ENCODE data around the gene NRXN3.

DNA sequence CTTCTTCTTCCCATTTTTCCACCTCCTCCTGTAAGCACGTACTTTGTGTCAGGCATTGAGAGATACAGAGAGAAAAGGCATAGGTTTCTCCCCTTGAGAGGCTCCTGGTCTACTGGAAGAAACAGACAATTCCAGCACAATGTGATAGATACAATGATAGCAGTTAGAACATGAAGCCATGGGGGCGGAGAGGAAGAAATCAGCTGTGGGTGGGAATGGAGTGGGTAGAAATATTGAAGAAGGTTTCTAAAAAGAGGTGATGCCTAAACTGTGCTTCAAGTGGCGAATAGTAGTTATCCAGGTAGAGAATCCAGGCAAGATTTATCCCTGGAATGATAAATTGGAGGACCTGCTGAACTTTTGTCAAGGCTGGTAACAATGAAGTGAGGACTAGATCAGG, 528.8 kb downstream of the NRXN3 start:
- TF ChIP-seq POLR2A (IDR thresholded peaks at IDR 0.05; ENCODE audit: insufficient read depth in 1 of 2, low read depth in 2 of 2, low read length in 2 of 2), result no peak
- TF ChIP-seq, protein P1, sequence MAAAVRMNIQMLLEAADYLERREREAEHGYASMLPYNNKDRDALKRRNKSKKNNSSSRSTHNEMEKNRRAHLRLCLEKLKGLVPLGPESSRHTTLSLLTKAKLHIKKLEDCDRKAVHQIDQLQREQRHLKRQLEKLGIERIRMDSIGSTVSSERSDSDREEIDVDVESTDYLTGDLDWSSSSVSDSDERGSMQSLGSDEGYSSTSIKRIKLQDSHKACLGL (CRISPR knock-in tag; IDR thresholded peaks at IDR 0.05), result no peak
- TF ChIP-seq, protein P2, sequence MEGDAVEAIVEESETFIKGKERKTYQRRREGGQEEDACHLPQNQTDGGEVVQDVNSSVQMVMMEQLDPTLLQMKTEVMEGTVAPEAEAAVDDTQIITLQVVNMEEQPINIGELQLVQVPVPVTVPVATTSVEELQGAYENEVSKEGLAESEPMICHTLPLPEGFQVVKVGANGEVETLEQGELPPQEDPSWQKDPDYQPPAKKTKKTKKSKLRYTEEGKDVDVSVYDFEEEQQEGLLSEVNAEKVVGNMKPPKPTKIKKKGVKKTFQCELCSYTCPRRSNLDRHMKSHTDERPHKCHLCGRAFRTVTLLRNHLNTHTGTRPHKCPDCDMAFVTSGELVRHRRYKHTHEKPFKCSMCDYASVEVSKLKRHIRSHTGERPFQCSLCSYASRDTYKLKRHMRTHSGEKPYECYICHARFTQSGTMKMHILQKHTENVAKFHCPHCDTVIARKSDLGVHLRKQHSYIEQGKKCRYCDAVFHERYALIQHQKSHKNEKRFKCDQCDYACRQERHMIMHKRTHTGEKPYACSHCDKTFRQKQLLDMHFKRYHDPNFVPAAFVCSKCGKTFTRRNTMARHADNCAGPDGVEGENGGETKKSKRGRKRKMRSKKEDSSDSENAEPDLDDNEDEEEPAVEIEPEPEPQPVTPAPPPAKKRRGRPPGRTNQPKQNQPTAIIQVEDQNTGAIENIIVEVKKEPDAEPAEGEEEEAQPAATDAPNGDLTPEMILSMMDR (CRISPR knock-in tag; IDR thresholded peaks at IDR 0.05), result no peak
- TF ChIP-seq ESRRA (CRISPR knock-in tag; IDR thresholded peaks at IDR 0.05; ENCODE audit: low read depth), result no peak
- no peak for TF ChIP-seq EP300 (IDR thresholded peaks at IDR 0.05; ENCODE audit: low read depth in 2 of 2, low read length in 2 of 2)
- no peak for TF ChIP-seq EP300 (CRISPR knock-in tag; IDR thresholded peaks at IDR 0.05; ENCODE audit: borderline replicate concordance)
- TF ChIP-seq CEBPB (IDR thresholded peaks at IDR 0.05; ENCODE audit: borderline replicate concordance, low read depth, low read length), result no peak
- TF ChIP-seq AGO2 (optimal IDR thresholded peaks at IDR 0.05; ENCODE audit: low read depth, low read length), result no peak
- TF ChIP-seq MZF1 (CRISPR knock-in tag; IDR thresholded peaks at IDR 0.05; ENCODE audit: borderline replicate concordance), result no peak
- TF ChIP-seq, protein P3, sequence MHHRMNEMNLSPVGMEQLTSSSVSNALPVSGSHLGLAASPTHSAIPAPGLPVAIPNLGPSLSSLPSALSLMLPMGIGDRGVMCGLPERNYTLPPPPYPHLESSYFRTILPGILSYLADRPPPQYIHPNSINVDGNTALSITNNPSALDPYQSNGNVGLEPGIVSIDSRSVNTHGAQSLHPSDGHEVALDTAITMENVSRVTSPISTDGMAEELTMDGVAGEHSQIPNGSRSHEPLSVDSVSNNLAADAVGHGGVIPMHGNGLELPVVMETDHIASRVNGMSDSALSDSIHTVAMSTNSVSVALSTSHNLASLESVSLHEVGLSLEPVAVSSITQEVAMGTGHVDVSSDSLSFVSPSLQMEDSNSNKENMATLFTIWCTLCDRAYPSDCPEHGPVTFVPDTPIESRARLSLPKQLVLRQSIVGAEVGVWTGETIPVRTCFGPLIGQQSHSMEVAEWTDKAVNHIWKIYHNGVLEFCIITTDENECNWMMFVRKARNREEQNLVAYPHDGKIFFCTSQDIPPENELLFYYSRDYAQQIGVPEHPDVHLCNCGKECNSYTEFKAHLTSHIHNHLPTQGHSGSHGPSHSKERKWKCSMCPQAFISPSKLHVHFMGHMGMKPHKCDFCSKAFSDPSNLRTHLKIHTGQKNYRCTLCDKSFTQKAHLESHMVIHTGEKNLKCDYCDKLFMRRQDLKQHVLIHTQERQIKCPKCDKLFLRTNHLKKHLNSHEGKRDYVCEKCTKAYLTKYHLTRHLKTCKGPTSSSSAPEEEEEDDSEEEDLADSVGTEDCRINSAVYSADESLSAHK (CRISPR knock-in tag; IDR thresholded peaks at IDR 0.05; ENCODE audit: borderline replicate concordance), result no peak

Data from HepG2 (cell line).